SIG-M5 (cell line): ENCODE results near the gene TFF2.

ENCODE experiments used
- DNase-seq: peaks from one replicate; lab custom pipeline; 2025; lab: John Stamatoyannopoulos, UW

The TFF2 gene

GRCh38 chr21:42346866-42347600 is 3.8 kb downstream of the TFF2 start:
- DNase-seq, result no peak

- no peak for DNase-seq
These were observed 4.4 kb downstream of the TFF2 start for GRCh38 chr21:42346441-42346840.

DNA sequence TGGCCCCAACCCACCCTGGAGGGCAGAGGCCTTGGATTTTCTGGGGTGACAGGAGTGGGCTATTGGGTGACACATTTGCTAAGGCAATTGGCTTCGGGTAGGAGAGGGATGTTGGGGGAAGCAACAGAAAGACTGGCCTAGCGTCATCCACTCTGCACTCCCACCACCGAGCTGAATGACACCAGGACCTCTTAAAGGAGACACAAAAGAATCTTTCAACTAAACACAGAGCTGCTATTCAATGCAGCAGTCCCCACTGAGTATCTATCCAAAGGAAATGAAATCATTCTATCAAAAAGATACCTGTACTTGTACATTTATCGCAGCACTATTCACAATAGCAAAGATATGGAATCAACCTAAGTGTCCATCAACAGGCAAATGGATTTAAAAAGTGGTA is 6.2 kb downstream of the TFF2 start:
- no peak for DNase-seq

- DNase-seq, result no peak
These were observed 6.8 kb downstream of the TFF2 start for GRCh38 chr21:42343963-42344510.

- DNase-seq, result no peak
These were observed 7.2 kb downstream of the TFF2 start for GRCh38 chr21:42343556-42343955.

DNA sequence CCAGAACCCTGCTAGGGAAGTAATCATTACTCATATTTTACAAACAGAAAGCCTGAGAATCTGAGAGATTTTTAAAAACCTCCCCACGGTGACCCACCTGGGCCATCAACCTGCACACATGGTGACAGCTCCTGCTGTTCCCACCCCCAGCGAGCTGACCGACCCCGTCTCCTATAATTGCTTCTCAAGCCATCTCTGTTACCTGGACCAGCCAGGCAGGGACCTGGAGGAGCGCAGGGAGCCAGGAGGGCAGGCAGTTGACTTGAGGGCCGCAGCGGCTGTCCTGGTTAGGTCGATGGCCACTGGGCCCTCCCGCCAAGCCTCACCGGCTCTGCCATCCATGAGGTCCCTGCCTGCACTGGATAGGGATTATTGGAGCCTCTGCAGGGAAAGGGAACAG is 7.7 kb downstream of the TFF2 start:
- no peak for DNase-seq

GRCh38 chr21:42341776-42342542 is 8.8 kb downstream of the TFF2 start:
- DNase-seq, result no peak

- DNase-seq, result no peak
These were observed 10.4 kb downstream of the TFF2 start for GRCh38 chr21:42340187-42341050.

GRCh38 chr21:42338729-42339715 is 11.8 kb downstream of the TFF2 start:
- DNase-seq, result no peak

DNA sequence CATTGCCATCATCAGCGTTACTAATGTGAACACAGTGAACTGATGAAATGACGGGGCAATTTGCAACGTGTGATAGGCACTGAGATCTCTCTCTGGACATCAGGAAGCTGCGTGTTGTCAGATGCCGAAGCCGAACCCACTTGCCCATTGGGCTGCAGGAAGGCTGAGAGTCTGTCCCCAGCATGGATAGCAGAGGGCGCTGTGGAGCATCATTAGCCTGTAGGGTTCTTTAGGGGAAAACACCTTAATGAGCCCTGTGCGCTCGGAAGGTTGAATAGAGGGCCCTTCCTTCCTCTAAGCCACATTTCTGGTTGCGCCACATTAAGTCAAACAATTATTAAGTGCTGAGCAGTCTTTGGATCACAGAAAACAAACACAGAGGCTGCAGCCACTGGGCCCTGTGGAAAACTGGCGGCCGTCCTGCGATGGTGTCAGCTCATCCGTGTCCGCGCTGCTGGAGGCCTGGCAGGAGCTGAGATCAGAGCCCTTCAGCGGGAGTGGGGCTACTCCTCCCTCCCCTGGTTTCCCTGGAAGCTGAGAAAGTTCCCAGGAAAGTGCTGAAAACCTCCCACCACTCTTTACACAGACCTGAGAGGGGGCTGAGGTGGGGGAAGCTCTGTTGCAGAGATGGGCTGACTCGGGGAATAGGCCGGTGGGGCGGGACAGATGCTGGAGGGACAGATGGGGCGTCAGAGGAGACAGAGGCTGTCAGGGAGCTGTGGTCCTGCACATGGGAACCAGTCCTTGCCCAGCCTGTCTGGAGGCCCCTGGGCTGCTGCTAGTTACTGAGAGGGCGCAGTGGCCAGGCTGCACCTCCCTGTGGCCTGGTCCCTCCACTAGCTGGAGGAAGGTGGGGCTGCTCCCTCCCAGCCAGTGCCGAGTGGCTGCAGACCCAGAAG is 12.7 kb downstream of the TFF2 start:
- DNase-seq, result no peak

GRCh38 chr21:42337276-42337675 is 13.5 kb downstream of the TFF2 start:
- DNase-seq, result no peak

DNA sequence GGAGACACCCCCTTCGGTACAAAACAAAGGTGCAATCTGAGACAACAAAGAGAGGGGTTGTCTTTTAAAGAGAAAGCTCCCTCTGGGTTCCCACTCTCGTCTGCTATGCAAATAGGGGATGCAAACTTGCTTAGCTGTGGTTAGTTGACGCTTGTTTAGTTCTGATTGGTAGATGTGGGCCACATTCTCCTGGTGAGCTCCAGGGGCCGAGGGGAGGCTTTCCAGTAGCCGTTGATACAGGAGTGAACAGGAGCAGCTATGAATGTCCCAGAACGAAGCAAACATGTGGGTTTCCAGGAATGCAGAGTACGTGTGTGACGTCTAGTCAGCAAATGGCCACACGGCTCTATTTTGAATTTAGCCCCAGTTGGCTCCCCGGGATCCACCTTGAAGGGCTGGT is 14.7 kb downstream of the TFF2 start:
- no peak for DNase-seq

- no peak for DNase-seq
These were observed 18.1 kb downstream of the TFF2 start for GRCh38 chr21:42332557-42333317.

DNA sequence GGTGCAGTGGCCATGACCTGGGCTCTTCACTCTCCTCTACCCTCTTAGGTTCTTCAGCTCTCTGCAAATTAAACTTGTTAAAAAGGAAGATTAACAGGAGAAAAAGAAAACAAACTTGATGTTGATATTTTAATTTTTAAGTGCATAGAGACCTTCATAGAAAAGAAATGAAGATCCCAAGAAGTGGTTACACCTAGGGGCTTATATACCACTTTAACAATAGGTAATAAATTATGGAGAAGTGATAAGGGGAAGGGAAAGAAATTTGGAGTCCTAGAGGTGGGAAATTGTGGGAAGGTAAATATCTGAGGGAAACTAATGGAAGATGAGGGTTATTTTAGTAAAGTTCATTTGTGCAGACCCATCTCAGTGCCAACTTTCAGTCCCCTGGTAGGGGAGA is 19.1 kb downstream of the TFF2 start:
- DNase-seq, result no peak

DNA sequence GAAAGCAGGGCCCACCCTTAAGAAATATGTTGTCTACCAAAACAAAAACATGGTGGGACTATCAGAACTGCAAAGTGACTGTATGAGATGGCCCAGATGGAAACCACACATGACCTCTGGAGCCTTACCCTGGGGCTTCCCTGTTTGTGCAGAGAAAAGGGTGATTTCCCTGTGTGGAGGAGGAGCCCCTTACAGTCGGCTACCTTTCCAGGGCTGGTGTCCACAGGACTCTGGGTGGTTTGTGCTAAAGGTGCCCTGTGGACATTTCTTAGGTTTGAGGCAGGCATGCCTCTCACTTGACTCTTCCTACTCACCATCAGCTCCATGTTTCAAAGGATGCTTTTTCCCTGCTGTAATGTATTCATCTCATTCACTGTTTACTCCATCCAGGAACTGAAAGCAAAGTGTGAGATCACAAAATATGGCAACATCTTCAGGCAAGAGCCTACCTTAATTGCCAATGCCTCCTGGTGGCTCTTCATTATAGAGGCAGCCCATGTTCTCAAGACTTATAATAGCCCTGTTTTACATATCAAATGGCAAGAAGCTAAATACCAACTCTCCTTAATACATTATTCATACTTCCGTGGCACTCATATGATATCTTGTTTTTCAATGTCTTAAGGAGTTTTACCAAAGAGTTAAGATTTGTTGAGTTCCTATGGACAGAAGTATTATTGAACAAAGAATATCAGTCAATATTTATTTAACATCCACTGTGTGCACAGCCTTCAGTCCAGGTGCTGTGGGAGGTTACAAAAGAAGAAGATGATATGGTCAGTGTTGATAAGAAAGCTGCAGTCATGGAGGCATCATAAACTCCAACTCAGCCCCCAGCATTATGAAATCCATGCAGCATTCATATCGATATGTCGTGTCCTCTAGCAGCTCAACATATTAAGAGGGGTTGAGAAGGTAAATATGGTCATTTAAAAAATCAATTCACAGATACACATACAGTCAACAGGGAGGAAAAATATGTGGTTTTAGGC is 20.1 kb downstream of the TFF2 start:
- no peak for DNase-seq

DNA sequence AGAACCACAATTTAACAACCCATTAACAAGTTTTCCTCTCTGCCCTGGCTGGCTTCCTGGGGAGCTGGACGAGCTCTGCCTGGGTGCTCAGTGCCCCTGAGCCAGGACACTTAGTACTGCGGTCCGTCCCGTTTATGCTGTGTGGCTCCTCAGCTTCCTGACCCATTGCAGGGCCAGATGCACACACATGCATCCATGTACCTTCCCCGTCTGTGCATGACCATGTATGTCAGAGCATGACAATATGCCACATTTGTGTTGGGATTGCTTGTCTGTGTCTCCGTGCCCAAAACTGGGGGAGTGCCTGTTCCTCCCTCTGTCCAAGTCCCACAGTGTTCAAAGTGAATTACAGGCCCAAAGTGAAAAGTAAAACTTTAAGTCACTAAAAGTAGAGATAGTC is 25.9 kb downstream of the TFF2 start:
- no peak for DNase-seq

GRCh38 chr21:42321845-42322244 is 28.9 kb downstream of the TFF2 start:
- DNase-seq, result no peak

DNA sequence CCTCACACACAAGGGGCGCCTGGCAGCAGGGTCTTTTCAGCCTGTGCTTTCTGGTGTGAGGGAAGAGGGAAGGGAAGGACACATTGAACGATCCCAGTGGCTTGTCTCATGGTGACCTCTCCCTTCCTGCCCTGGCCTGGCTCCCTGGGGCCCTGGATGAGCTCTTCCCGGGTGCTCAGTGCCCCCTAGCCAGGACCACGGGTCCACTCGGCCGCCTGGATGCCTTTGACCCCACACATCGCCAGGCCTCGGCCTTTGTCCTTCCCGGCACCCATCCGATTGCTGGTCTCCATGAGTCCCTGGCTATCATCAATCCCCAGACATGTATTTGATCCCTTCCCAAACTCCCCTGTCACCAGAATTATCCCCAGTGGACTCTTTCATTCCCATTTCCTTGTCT is 29.6 kb downstream of the TFF2 start:
- DNase-seq, result no peak
